ENCODE results near the gene DDX49.

The DDX49 gene

DNA sequence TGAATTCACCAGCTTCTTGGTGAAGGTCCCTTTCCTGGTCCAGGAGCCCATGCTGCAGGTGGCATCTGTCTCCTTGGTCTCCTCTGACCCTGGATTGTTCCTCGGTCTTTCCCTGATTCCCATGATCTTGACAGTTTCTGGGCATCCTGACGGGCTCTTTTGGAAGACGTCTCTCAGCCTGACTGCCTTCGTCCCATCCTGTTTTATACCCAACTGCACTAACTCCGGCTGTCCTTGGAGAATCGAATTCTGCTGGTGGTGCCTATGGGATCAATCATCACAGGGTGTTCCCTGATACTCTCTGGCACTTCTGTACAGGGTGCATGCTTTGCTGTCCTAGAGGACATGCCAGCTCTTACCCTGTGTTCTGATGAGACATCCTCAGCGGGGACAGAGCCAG, 42.6 kb upstream of the DDX49 start:
- DNase-seq = no peak
- Histone ChIP-seq H3K27ac (no peak overlapping the region), H3K27me3 (ENCODE audit: insufficient read depth, low read depth, severe bottlenecking) (no peaks in the 10 kb centered on the region), H3K36me3 (peaks cover 54% of the 10 kb centered on the region), H3K4me3 (ENCODE audit: low read depth, low read length) (no peak overlapping the region), H3K9me3 (ENCODE audit: severe bottlenecking) (peaks cover 9% of the 10 kb centered on the region)
- TF ChIP-seq, protein P1, sequence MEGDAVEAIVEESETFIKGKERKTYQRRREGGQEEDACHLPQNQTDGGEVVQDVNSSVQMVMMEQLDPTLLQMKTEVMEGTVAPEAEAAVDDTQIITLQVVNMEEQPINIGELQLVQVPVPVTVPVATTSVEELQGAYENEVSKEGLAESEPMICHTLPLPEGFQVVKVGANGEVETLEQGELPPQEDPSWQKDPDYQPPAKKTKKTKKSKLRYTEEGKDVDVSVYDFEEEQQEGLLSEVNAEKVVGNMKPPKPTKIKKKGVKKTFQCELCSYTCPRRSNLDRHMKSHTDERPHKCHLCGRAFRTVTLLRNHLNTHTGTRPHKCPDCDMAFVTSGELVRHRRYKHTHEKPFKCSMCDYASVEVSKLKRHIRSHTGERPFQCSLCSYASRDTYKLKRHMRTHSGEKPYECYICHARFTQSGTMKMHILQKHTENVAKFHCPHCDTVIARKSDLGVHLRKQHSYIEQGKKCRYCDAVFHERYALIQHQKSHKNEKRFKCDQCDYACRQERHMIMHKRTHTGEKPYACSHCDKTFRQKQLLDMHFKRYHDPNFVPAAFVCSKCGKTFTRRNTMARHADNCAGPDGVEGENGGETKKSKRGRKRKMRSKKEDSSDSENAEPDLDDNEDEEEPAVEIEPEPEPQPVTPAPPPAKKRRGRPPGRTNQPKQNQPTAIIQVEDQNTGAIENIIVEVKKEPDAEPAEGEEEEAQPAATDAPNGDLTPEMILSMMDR (IDR thresholded peaks at IDR 0.05; ENCODE audit: low read depth, low read length) = no peak

DNA sequence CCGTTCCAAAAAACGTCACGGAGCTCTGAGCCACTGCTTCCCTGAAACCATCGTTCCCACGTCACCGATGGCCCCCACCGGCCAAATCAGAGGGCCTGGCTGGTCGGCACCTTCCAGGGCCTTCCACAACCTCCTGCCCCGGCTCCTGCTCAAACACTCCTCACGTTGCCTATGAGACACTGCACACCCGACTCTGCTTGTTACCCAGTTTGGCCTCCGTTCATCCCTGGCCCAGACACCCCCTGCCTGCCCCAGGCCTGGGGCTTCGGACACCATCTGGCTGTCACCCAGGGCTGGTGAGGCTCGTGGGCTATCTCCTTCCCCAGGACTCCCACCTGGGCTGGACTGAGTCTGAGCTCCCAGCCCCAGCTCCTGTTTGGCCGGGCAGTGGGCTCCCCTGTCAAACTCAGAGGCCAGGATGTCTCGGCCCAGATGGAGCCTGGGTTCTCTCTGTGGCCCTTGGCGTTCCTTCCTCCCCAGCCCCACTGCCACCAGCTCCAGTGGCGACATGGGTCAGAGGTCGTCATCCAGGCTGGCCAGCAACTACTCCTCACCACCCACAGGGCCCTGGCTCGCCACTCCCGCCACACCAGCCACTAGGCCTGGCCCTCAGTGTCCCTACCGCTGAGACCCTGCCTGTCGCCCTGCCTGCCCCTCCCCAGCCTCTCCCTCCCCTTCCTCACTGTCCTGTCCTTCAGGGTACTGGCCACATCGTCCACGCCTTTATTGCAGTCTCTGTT, 41.3 kb upstream of the DDX49 start:
- peaks cover 54% of the 10 kb centered on the region for H3K36me3 ChIP-seq
- DNase-seq = no peak
- no peak overlapping the region for H3K4me3 ChIP-seq (ENCODE audit: low read depth, low read length)
- TF ChIP-seq, protein P1 (IDR thresholded peaks at IDR 0.05; ENCODE audit: low read depth, low read length) = no peak
- no peak overlapping the region for H3K27ac ChIP-seq
- H3K27me3 ChIP-seq (ENCODE audit: insufficient read depth, low read depth, severe bottlenecking) = no peaks in the 10 kb centered on the region
- peaks cover 9% of the 10 kb centered on the region for H3K9me3 ChIP-seq (ENCODE audit: severe bottlenecking)

DNA sequence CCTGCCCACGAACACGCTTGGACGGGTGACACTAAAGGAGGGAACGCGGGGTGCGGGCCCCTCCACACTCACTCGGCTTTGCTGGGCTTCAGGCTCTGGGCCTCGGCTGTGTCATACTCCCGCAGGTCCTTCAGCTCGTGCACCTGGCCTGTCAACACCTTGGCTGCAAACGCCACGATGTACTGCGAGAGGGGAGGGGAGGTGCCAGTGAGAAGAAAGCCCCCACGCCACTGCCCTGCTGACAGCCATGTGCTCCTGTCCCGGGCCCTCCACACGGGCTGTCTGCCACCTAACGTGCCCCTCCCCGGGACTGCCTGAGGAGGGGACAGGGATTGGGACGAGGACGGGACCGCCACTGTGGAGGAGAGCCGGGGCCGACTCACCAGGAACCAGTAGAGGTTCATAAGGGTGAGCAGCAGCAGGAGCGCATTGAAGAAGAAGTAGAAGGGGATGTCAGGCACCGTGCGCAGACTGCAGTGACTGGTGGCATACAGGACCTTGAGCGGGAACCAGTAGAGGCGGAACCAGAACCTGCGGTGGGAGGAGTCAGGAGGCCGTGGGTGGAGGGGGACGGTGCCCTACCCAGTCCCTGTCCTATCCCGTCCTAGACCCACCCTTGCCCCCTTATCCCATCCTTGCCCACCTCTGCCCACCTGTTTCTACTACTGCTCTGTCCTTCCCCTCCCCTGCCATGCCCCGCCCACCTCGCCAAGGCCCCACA, 40.5 kb upstream of the DDX49 start:
- TF ChIP-seq, protein P1 (IDR thresholded peaks at IDR 0.05; ENCODE audit: low read depth, low read length) = no peak
- no peak for DNase-seq

DNA sequence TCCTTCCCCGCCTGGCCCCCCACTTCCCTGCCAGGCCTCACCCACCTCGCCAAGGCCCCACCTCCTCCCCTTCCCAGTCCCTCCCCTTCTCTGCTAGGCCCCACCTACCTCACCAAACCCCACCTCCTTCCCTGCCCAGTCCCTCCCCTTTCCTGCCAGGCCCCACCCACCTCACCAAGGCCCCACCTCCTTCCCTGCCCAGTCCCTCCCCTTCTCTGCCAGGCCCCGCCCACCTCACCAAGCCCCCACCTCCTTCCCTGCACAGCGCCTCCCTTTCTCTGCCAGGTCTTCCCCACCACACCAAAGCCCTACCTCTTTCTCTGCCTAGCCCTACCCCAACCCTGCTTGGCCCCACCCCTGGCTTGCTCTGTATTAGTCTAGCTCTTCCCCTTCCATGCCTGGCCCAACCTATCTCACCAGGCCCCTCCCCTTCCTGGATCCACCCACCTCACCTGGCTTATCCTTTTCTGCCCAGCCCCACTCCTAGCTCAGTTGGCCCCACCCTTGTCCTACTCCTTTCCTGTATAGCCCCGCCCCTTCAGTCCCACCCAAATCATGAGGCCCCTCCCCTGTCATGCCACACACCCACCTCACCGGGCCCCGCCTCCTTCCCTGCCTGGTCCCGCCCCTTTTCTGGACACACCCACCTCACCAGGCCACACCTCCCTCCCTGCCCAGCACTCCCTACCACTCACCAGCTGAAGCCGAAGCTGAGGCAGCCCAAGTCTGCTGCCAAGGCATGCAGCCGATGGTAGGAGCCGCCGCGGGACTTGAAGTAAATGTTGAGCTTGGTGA, 39.7 kb upstream of the DDX49 start:
- TF ChIP-seq, protein P1 (IDR thresholded peaks at IDR 0.05; ENCODE audit: low read depth, low read length) = no peak
- Histone ChIP-seq H3K27ac (no peak overlapping the region), H3K27me3 (ENCODE audit: insufficient read depth, low read depth, severe bottlenecking) (no peaks in the 10 kb centered on the region), H3K36me3 (peaks cover 52% of the 10 kb centered on the region), H3K4me3 (ENCODE audit: low read depth, low read length) (no peak overlapping the region), H3K9me3 (ENCODE audit: severe bottlenecking) (peaks cover 9% of the 10 kb centered on the region)
- DNase-seq = peak; percentile 57

More for the DNA sequence above, 40.5 kb upstream of the DDX49 start:
- peaks cover 9% of the 10 kb centered on the region for H3K9me3 ChIP-seq (ENCODE audit: severe bottlenecking)
- no peaks in the 10 kb centered on the region for H3K27me3 ChIP-seq (ENCODE audit: insufficient read depth, low read depth, severe bottlenecking)
- no peak overlapping the region for H3K27ac ChIP-seq
- no peak overlapping the region for H3K4me3 ChIP-seq (ENCODE audit: low read depth, low read length)
- H3K36me3 ChIP-seq = peaks cover 56% of the 10 kb centered on the region

DNA sequence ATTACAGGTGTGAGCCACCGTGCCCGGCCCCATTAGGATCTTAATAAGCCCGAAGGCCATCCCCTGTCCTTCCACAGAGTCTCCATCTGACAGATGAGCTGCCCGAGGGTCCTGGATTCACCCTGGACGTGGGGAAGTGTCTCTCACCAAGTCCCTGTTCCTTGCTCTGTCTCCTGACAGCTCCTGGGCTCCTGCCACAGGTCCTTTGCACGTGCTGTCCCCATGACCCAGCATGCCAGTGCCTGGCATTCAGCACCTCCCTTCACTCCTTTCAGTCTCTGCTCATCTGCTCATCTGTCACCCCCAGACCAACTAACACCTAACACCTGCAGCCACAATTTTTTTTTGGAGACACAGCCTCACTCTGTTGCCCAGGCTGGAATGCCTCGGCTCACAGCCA, 38.0 kb upstream of the DDX49 start:
- TF ChIP-seq, protein P1 (IDR thresholded peaks at IDR 0.05; ENCODE audit: low read depth, low read length) = no peak
- no peak overlapping the region for H3K4me3 ChIP-seq (ENCODE audit: low read depth, low read length)
- no peak overlapping the region for H3K27ac ChIP-seq
- H3K9me3 ChIP-seq (ENCODE audit: severe bottlenecking) = peaks cover 9% of the 10 kb centered on the region
- DNase-seq = no peak
- H3K36me3 ChIP-seq = peaks cover 46% of the 10 kb centered on the region
- no peaks in the 10 kb centered on the region for H3K27me3 ChIP-seq (ENCODE audit: insufficient read depth, low read depth, severe bottlenecking)

Data from WERI-Rb-1 (cell line).